Stimulated activated memory B cell treated with anti-CD40 and anti-IgM and Interleukin-4, amounts not matched to agents 10 μg/mL and 1 μg/mL and 100 μg/mL, for 72 hours (primary cell): ENCODE data around the gene THAP4.
"Not testable (repeated sequence)": the region's sequence is repeated elsewhere in the genome, so short reads cannot be mapped to it uniquely, and the experiment has no call there.

Experiments
- ATAC-seq: fragments of 150-1000 bp; cut with Tn5 transposase; 2 replicates; pipeline ENCODE4 v1.10.0; 2021
- H3K27ac Mint-ChIP-seq: one replicate; pipeline ENCODE4 v1.8.0; 2022; ENCODE audit warnings: mild to moderate bottlenecking, mixed read lengths
- H3K27me3 Mint-ChIP-seq: one replicate; pipeline ENCODE4 v1.8.0; 2022; ENCODE audit warnings: mixed read lengths
- H3K36me3 Mint-ChIP-seq: one replicate; pipeline ENCODE4 v1.8.0; 2022; ENCODE audit warnings: mixed read lengths
- H3K4me1 Mint-ChIP-seq: one replicate; pipeline ENCODE4 v1.8.0; 2022; ENCODE audit warnings: mixed read lengths
- H3K4me3 Mint-ChIP-seq: one replicate; pipeline ENCODE4 v1.8.0; 2022; ENCODE audit warnings: mild to moderate bottlenecking, moderate library complexity, mixed read lengths
- H3K9me3 Mint-ChIP-seq: one replicate; pipeline ENCODE4 v1.8.0; 2022; ENCODE audit warnings: mixed read lengths

Gene THAP4

GRCh38 chr2:241595600-241596140 is 41.3 kb downstream of the THAP4 start:
- H3K36me3 Mint-ChIP-seq = peaks cover 43% of the 10 kb centered on the region
- no peak overlapping the region for H3K4me3 Mint-ChIP-seq
- H3K27ac Mint-ChIP-seq = no peak overlapping the region
- no peaks in the 10 kb centered on the region for H3K27me3 Mint-ChIP-seq
- H3K9me3 Mint-ChIP-seq = no peaks in the 10 kb centered on the region
- no peaks in the 10 kb centered on the region for H3K4me1 Mint-ChIP-seq
- ATAC-seq = no peak

GRCh38 chr2:241593271-241593670 is 43.7 kb downstream of the THAP4 start:
- H3K27me3 Mint-ChIP-seq = no peaks in the 10 kb centered on the region
- ATAC-seq = no peak

GRCh38 chr2:241592126-241592845 is 44.7 kb downstream of the THAP4 start:
- H3K9me3 Mint-ChIP-seq = peaks cover 6% of the 10 kb centered on the region
- no peaks in the 10 kb centered on the region for H3K4me1 Mint-ChIP-seq
- peaks cover 19% of the 10 kb centered on the region for H3K36me3 Mint-ChIP-seq
- H3K27me3 Mint-ChIP-seq = no peaks in the 10 kb centered on the region
- no peak overlapping the region for H3K27ac Mint-ChIP-seq
- H3K4me3 Mint-ChIP-seq = no peak overlapping the region
- ATAC-seq = no peak

More at GRCh38 chr2:241593271-241593670, 43.7 kb downstream of the THAP4 start:
- Mint-ChIP-seq H3K36me3 (peaks cover 27% of the 10 kb centered on the region), H3K27ac (no peak overlapping the region), H3K4me3 (no peak overlapping the region), H3K9me3 (peaks cover 6% of the 10 kb centered on the region), H3K4me1 (no peaks in the 10 kb centered on the region)

- peaks cover 18% of the 10 kb centered on the region for H3K36me3 Mint-ChIP-seq
- H3K4me1 Mint-ChIP-seq, H3K27ac Mint-ChIP-seq, H3K4me3 Mint-ChIP-seq, ATAC-seq, H3K27me3 Mint-ChIP-seq: not testable (repeated sequence)
- peaks cover 17% of the 10 kb centered on the region for H3K9me3 Mint-ChIP-seq
These were observed 46.2 kb downstream of the THAP4 start for GRCh38 chr2:241590496-241591455.

- not testable (repeated sequence) for ATAC-seq, H3K4me1 Mint-ChIP-seq, H3K27ac Mint-ChIP-seq, H3K27me3 Mint-ChIP-seq, H3K4me3 Mint-ChIP-seq
- peaks cover 18% of the 10 kb centered on the region for H3K36me3 Mint-ChIP-seq
- H3K9me3 Mint-ChIP-seq = peaks cover 21% of the 10 kb centered on the region
These were observed 47.1 kb downstream of the THAP4 start for GRCh38 chr2:241589863-241590262.

GRCh38 chr2:241586564-241587264 is 50.2 kb downstream of the THAP4 start:
- no peak overlapping the region for H3K27ac Mint-ChIP-seq
- no peaks in the 10 kb centered on the region for H3K4me1 Mint-ChIP-seq
- H3K27me3 Mint-ChIP-seq = no peaks in the 10 kb centered on the region
- H3K9me3 Mint-ChIP-seq = peaks cover 21% of the 10 kb centered on the region
- peaks cover 21% of the 10 kb centered on the region for H3K36me3 Mint-ChIP-seq
- ATAC-seq = no peak
- H3K4me3 Mint-ChIP-seq = no peak overlapping the region

GRCh38 chr2:241584436-241584835 is 52.5 kb downstream of the THAP4 start:
- Mint-ChIP-seq H3K9me3 (peaks cover 21% of the 10 kb centered on the region), H3K36me3 (peaks cover 23% of the 10 kb centered on the region), H3K4me3 (no peak overlapping the region), H3K27ac (no peak overlapping the region), H3K27me3 (no peaks in the 10 kb centered on the region), H3K4me1 (no peaks in the 10 kb centered on the region)
- ATAC-seq = no peak

- ATAC-seq = no peak
- Mint-ChIP-seq H3K27me3 (no peaks in the 10 kb centered on the region), H3K4me1 (no peaks in the 10 kb centered on the region), H3K36me3 (peaks cover 23% of the 10 kb centered on the region), H3K27ac (no peak overlapping the region), H3K4me3 (no peak overlapping the region), H3K9me3 (peaks cover 15% of the 10 kb centered on the region)
These were observed 54.2 kb downstream of the THAP4 start for GRCh38 chr2:241582806-241583205.

GRCh38 chr2:241582328-241582727 is 54.6 kb downstream of the THAP4 start:
- Mint-ChIP-seq H3K27ac (no peak overlapping the region), H3K36me3 (peaks cover 23% of the 10 kb centered on the region), H3K4me3 (no peak overlapping the region), H3K9me3 (peaks cover 15% of the 10 kb centered on the region), H3K4me1 (no peaks in the 10 kb centered on the region), H3K27me3 (no peaks in the 10 kb centered on the region)
- no peak for ATAC-seq

GRCh38 chr2:241579281-241579680 is 57.7 kb downstream of the THAP4 start:
- H3K27ac Mint-ChIP-seq = no peak overlapping the region
- ATAC-seq = no peak

GRCh38 chr2:241577413-241578122 is 59.4 kb downstream of the THAP4 start:
- H3K36me3 Mint-ChIP-seq = peaks cover 26% of the 10 kb centered on the region
- ATAC-seq = no peak
- H3K4me1 Mint-ChIP-seq = peaks cover 6% of the 10 kb centered on the region
- no peak overlapping the region for H3K27ac Mint-ChIP-seq
- H3K4me3 Mint-ChIP-seq = no peak overlapping the region
- no peaks in the 10 kb centered on the region for H3K27me3 Mint-ChIP-seq
- no peaks in the 10 kb centered on the region for H3K9me3 Mint-ChIP-seq

More at GRCh38 chr2:241579281-241579680, 57.7 kb downstream of the THAP4 start:
- no peaks in the 10 kb centered on the region for H3K27me3 Mint-ChIP-seq
- H3K36me3 Mint-ChIP-seq = peaks cover 29% of the 10 kb centered on the region
- H3K4me3 Mint-ChIP-seq = no peak overlapping the region
- H3K9me3 Mint-ChIP-seq = no peaks in the 10 kb centered on the region
- H3K4me1 Mint-ChIP-seq = peaks cover 6% of the 10 kb centered on the region

- no peak for ATAC-seq
- no peaks in the 10 kb centered on the region for H3K27me3 Mint-ChIP-seq
- H3K4me1 Mint-ChIP-seq = peaks cover 6% of the 10 kb centered on the region
- peaks cover 16% of the 10 kb centered on the region for H3K36me3 Mint-ChIP-seq
- H3K4me3 Mint-ChIP-seq = no peak overlapping the region
- no peak overlapping the region for H3K27ac Mint-ChIP-seq
- no peaks in the 10 kb centered on the region for H3K9me3 Mint-ChIP-seq
These were observed 60.7 kb downstream of the THAP4 start for GRCh38 chr2:241576293-241576654.

GRCh38 chr2:241575624-241576292 is 61.2 kb downstream of the THAP4 start:
- Mint-ChIP-seq H3K27me3 (no peaks in the 10 kb centered on the region), H3K27ac (no peak overlapping the region), H3K4me3 (no peak overlapping the region), H3K36me3 (peaks cover 16% of the 10 kb centered on the region), H3K9me3 (no peaks in the 10 kb centered on the region), H3K4me1 (peaks cover 6% of the 10 kb centered on the region)
- no peak for ATAC-seq
